Hematopoietic multipotent progenitor cell treated with erythropoietin and hydrocortisone succinate and interleukin-3 and kit ligand, for 4 days (in vitro differentiated cells): ENCODE results near the gene PRKAR1B.
A peak's percentile ranks its signal among the peaks of the same experiment; 100 is the strongest.

Source experiments
- DNase-seq: peaks from one replicate; pipeline ENCODE4 v3.0.0-alpha.2; 2015

Gene PRKAR1B

GRCh38 chr7:716636-717035, 10.4 kb downstream of the PRKAR1B start:
- DNase-seq: no peak

- no peak for DNase-seq
These were observed 10.9 kb downstream of the PRKAR1B start for GRCh38 chr7:716222-716621.

- no peak for DNase-seq
These were observed 12.8 kb downstream of the PRKAR1B start for GRCh38 chr7:714251-714671.

- DNase-seq: no peak
These were observed 13.4 kb downstream of the PRKAR1B start for GRCh38 chr7:713488-714230.

GRCh38 chr7:713139-713457, 14.0 kb downstream of the PRKAR1B start:
- DNase-seq: no peak

- DNase-seq: no peak
These were observed 14.5 kb downstream of the PRKAR1B start for GRCh38 chr7:712381-713138.

GRCh38 chr7:711922-712380, 15.1 kb downstream of the PRKAR1B start:
- DNase-seq: no peak

GRCh38 chr7:711093-711921, 15.8 kb downstream of the PRKAR1B start:
- peak; percentile 33 for DNase-seq

- DNase-seq: no peak
These were observed 16.9 kb downstream of the PRKAR1B start for GRCh38 chr7:710161-710560.

- DNase-seq: no peak
These were observed 19.6 kb downstream of the PRKAR1B start for GRCh38 chr7:707296-708000.

GRCh38 chr7:706721-707120, 20.4 kb downstream of the PRKAR1B start:
- DNase-seq: no peak

- no peak for DNase-seq
These were observed 24.0 kb downstream of the PRKAR1B start for GRCh38 chr7:703049-703448.

GRCh38 chr7:701086-701671, 25.9 kb downstream of the PRKAR1B start:
- no peak for DNase-seq

- DNase-seq: no peak
These were observed 27.5 kb downstream of the PRKAR1B start for GRCh38 chr7:699476-700170.

- DNase-seq: peak; percentile 73
These were observed 28.3 kb downstream of the PRKAR1B start for GRCh38 chr7:698515-699475.

- no peak for DNase-seq
These were observed 30.1 kb downstream of the PRKAR1B start for GRCh38 chr7:696812-697551.

GRCh38 chr7:696426-696811, 30.7 kb downstream of the PRKAR1B start:
- no peak for DNase-seq

GRCh38 chr7:693280-693679, 33.8 kb downstream of the PRKAR1B start:
- DNase-seq: no peak

- DNase-seq: no peak
These were observed 35.6 kb downstream of the PRKAR1B start for GRCh38 chr7:691361-692045.
